NB4 (cell line): Measurements from ENCODE around the gene LPAR2.

Source experiments
- CTCF ChIP-seq: IDR thresholded peaks from one replicate; pipeline ENCODE4 v1.5.1; 2012; ENCODE audit warnings: low read depth, low read length
- POLR2A ChIP-seq: IDR thresholded peaks from 2 replicates; pipeline ENCODE4 v1.6.1; 2011; ENCODE audit warnings: mild to moderate bottlenecking; ENCODE audit not compliant: insufficient read length; ENCODE audit errors: extremely low read depth
- TF ChIP-seq, protein P1 (sequence below): IDR thresholded peaks from 2 replicates; pipeline ENCODE4 v1.6.1; 2011; ENCODE audit warnings: low read depth, low read length

- TF ChIP-seq CTCF, result no peak
- TF ChIP-seq POLR2A, result no peak
- TF ChIP-seq, protein P1, sequence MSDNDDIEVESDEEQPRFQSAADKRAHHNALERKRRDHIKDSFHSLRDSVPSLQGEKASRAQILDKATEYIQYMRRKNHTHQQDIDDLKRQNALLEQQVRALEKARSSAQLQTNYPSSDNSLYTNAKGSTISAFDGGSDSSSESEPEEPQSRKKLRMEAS, result no peak
Observed at GRCh38 chr19:19615086-19615485, 12.9 kb downstream of the LPAR2 start.
